HFF-Myc (cell line): ENCODE data around the gene AP2A2.

ENCODE experiments used
- DNase-seq: peaks from one replicate; pipeline ENCODE4 v3.0.0-alpha.2; 2011; ENCODE audit warnings: low read depth; ENCODE audit errors: extremely low read depth
- H3K4me3 ChIP-seq: replicated peaks from 2 replicates; pipeline ENCODE4 v1.5.1; 2011; ENCODE audit warnings: low read depth, mild to moderate bottlenecking, control low read depth, low read length
- CTCF ChIP-seq: IDR thresholded peaks from 2 replicates; pipeline ENCODE4 v1.5.1; 2012; ENCODE audit warnings: mild to moderate bottlenecking, low read depth, low read length, control low read depth; ENCODE audit errors: missing control alignments

The AP2A2 gene

GRCh38 chr11:1029654-1030053 lies 104.0 kb downstream of the AP2A2 start:
- TF ChIP-seq CTCF = no peak
- no peak for DNase-seq
- H3K4me3 ChIP-seq = no peak overlapping the region

GRCh38 chr11:1030086-1030485 lies 104.4 kb downstream of the AP2A2 start:
- no peak overlapping the region for H3K4me3 ChIP-seq
- DNase-seq = no peak
- TF ChIP-seq CTCF = no peak

GRCh38 chr11:1030556-1030955 lies 104.9 kb downstream of the AP2A2 start:
- H3K4me3 ChIP-seq = no peak overlapping the region
- no peak for TF ChIP-seq CTCF
- no peak for DNase-seq

- no peak for DNase-seq
- H3K4me3 ChIP-seq = no peak overlapping the region
- TF ChIP-seq CTCF = no peak
Observed at GRCh38 chr11:1031121-1031899, 105.6 kb downstream of the AP2A2 start.

GRCh38 chr11:1032310-1032891 lies 106.7 kb downstream of the AP2A2 start:
- no peak for DNase-seq
- H3K4me3 ChIP-seq = no peak overlapping the region
- TF ChIP-seq CTCF = no peak

- DNase-seq = no peak
- no peak for TF ChIP-seq CTCF
Observed at GRCh38 chr11:1033016-1033798, 107.5 kb downstream of the AP2A2 start.

More at GRCh38 chr11:1033016-1033798, 107.5 kb downstream of the AP2A2 start:
- H3K4me3 ChIP-seq = no peak overlapping the region
